Effector memory CD4-positive, alpha-beta T cell (primary cell): ENCODE measurements around the gene MSRB3.

ENCODE experiments used
- DNase-seq, 3 donors: peaks; one replicate each; pipeline ENCODE4 v3.0.0-alpha.2; 2020
- H3K27ac ChIP-seq: 2 replicates; pipeline ENCODE4 v1.7.0; 2013; ENCODE audit warnings: mild to moderate bottlenecking, low read length, moderate library complexity; ENCODE audit not compliant: insufficient read depth, poor library complexity, severe bottlenecking
- H3K27me3 ChIP-seq: replicated peaks from 2 replicates; pipeline ENCODE4 v1.7.0; 2013; ENCODE audit warnings: mild to moderate bottlenecking, low read length; ENCODE audit not compliant: insufficient read depth, control insufficient read depth, poor library complexity, severe bottlenecking
- H3K36me3 ChIP-seq: 2 replicates; pipeline ENCODE4 v1.7.0; 2013; ENCODE audit warnings: mild to moderate bottlenecking, low read length, moderate library complexity; ENCODE audit not compliant: control insufficient read depth, insufficient read depth
- H3K4me1 ChIP-seq: 2 replicates; pipeline ENCODE4 v1.7.0; 2013; ENCODE audit warnings: low read length, mild to moderate bottlenecking; ENCODE audit not compliant: control insufficient read depth, insufficient read depth, poor library complexity, severe bottlenecking
- H3K4me3 ChIP-seq: 2 replicates; pipeline ENCODE4 v1.7.0; 2013; ENCODE audit warnings: low read length, low read depth, mild to moderate bottlenecking; ENCODE audit not compliant: insufficient read depth, poor library complexity, severe bottlenecking
- H3K9me3 ChIP-seq: 2 replicates; pipeline ENCODE4 v1.7.0; 2013; ENCODE audit warnings: mild to moderate bottlenecking, low read length, moderate library complexity; ENCODE audit not compliant: control insufficient read depth

MSRB3 gene

DNA sequence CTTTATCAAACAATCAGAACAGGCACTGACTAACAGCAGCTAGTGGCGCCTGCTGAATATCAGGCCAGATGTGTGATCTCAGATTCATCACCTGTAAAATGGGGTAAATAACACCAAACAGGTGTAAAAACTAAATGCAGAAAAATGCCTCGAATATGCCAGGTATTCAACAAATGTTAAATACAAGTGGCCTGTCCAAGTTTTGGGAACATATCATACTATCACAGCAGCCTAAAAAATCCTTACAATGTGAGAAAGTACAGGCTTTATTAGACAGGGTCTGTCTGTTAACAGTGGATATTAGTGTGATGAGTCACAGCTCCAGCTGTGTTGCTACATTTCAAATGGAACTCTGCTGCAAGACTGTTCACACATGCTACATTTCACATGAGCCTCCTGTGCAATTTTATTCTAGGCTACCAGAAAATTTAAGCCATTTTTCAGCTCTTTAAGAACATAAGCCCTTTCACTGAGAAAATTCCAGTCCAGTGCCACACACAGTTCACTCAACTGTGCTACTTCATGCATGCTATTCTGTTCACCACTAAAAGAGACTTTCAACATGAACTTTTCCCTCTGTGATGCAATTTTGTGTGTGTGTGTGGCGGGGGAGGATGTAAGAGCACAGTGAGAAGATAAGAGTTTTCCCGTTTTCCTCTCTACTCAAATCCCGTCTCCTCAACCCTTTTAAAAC lies 56.7 kb downstream of the MSRB3 start:
- Histone ChIP-seq H3K27ac (no peak overlapping the region), H3K4me3 (no peak overlapping the region), H3K27me3 (no peaks in the 10 kb centered on the region), H3K9me3 (no peaks in the 10 kb centered on the region), H3K36me3 (no peaks in the 10 kb centered on the region), H3K4me1 (no peaks in the 10 kb centered on the region)
- DNase-seq: no peak

DNA sequence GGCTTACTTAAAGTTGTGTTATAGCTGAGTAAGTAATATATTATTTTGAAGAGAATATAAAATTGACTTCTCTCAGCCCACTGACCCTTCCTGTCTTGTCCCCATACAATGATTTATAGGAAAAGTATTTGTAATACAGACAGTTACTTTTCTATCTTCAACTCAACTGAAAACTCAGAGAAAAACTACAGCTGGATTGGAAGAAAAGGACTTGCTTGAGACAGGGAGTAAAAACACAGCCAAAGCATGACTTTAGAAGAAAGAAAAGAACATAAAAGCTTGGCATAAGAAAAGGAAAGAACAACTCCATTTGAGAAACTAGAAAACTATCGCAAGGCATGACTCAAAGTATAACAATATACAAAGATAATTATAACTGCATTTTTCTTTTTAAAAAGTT lies 57.5 kb downstream of the MSRB3 start:
- Histone ChIP-seq H3K27me3 (no peaks in the 10 kb centered on the region), H3K27ac (no peak overlapping the region), H3K9me3 (no peaks in the 10 kb centered on the region), H3K36me3 (no peaks in the 10 kb centered on the region), H3K4me3 (no peak overlapping the region), H3K4me1 (no peaks in the 10 kb centered on the region)
- no peak for DNase-seq

DNA sequence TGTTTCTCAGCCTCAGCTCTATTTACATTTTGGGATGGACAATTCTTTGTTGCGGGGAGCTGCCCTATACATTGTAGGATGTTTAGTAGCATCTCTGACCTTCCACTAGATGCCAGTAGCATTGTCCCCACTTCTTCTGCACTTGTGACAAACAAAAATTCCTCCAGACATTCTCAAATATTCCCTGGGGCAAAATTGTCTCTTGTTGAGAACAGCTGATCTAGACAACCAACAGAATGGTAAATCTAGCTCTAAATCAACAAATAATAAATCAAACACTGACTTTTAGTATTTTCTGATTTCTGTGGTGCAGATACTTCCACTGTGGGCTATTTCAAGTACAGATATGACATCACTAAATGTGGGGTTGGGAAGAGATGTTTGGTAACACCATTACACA lies 60.7 kb downstream of the MSRB3 start:
- Histone ChIP-seq H3K36me3 (no peaks in the 10 kb centered on the region), H3K4me1 (no peaks in the 10 kb centered on the region), H3K9me3 (no peaks in the 10 kb centered on the region), H3K27me3 (no peaks in the 10 kb centered on the region), H3K27ac (no peak overlapping the region), H3K4me3 (no peak overlapping the region)
- DNase-seq: no peak

DNA sequence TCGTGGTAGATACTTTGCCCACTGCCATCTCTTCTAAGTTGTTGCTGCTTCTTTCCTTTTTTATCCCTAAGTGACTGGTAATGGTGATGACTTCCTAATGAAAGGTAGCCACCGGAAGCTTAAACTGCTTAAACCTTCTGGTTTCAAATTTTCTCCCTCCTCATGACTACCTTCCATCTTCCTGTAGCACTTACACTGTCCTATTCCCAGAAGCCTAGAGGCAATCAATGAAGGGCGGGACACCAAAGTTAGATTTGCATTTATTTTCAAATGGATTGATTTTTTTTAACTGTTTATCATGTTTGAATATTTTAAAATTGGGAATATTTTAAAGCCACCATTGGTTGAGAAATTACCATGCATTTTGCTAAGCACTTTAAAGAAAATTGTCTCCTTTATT lies 64.7 kb downstream of the MSRB3 start:
- H3K4me1 ChIP-seq: no peaks in the 10 kb centered on the region
- no peak overlapping the region for H3K27ac ChIP-seq
- no peaks in the 10 kb centered on the region for H3K36me3 ChIP-seq
- H3K9me3 ChIP-seq: no peaks in the 10 kb centered on the region
- no peak for DNase-seq
- H3K27me3 ChIP-seq: no peaks in the 10 kb centered on the region
- no peak overlapping the region for H3K4me3 ChIP-seq

DNA sequence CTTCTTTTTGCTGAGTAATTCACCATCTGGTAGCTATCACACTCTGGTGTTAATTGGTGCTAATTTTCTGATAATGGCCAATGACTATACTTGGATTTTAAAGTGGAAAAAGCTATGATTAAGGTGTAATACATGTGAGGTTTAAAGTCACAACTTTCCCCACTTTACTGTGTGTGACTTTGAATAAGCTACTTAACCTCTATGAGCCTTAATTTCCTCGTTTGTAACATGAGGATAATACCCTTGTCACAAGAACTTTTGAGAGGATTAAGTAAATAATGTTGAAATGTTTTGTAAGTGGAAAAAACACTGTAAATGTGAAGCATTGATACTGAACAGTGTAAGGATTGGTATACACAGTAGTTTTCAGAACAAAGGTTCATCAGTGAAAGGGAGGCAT lies 65.3 kb downstream of the MSRB3 start:
- no peak overlapping the region for H3K27ac ChIP-seq
- H3K36me3 ChIP-seq: no peaks in the 10 kb centered on the region
- no peaks in the 10 kb centered on the region for H3K9me3 ChIP-seq
- no peak for DNase-seq
- no peaks in the 10 kb centered on the region for H3K4me1 ChIP-seq
- H3K27me3 ChIP-seq: no peaks in the 10 kb centered on the region
- no peak overlapping the region for H3K4me3 ChIP-seq

DNA sequence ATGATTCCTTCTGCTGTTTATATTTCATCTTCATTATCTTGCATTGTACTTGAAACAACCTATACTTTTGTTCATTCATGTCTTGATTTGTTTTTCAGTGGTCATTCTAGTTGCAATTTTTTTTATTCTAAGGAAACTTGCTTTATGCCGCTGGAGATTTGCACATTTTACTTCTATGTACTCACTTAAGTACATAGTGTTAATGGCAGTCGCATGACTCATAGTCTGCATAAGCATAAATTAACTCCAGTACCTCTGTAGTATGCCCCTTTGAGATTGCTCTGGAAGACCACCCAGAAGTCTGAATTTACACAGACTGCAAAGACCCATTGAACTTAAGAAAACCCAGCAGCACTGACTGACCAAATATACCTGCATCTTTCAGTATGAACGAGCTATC lies 77.0 kb downstream of the MSRB3 start:
- no peaks in the 10 kb centered on the region for H3K9me3 ChIP-seq
- no peak overlapping the region for H3K27ac ChIP-seq
- no peak for DNase-seq
- H3K36me3 ChIP-seq: no peaks in the 10 kb centered on the region
- no peaks in the 10 kb centered on the region for H3K4me1 ChIP-seq
- no peaks in the 10 kb centered on the region for H3K27me3 ChIP-seq
- no peak overlapping the region for H3K4me3 ChIP-seq

DNA sequence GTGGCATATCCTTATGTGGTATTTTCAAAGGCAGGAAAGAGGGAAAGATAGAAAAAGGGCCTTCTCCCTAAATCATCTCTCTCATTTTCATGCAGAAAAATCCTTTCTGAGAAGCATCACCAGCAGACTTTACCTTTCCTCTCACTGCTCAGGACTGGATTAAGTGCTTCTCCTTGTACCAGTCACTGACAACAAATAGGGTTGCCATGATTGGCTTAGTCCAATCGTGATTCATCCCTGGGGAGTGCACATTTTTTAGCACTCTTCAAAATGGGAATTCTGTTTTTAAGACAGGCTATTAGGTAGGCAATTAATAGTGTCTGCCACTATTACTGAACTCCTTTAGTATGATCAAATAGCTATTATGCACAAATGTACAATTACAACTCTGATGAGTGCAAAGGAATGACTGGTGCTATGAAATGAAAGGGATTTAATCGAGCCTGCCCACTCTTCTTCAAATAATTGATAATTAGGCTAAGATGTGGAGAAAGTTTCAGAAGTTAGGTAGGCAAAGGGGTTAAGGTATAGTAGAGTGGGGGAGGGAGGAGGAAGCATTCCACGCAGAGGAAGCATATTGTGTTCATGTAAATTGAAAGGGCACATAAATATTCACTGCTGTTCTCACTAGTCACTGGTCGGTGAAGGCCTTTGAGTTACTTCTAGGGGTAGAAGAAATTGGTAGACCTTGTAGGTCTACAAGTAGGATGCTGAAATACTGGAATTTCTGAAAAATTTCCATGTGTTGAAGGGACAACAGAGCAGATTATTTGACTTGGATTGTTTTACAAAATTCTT lies 84.0 kb downstream of the MSRB3 start:
- no peak overlapping the region for H3K27ac ChIP-seq
- no peaks in the 10 kb centered on the region for H3K36me3 ChIP-seq
- H3K4me1 ChIP-seq: no peaks in the 10 kb centered on the region
- no peak overlapping the region for H3K4me3 ChIP-seq
- no peak for DNase-seq
- H3K27me3 ChIP-seq: no peaks in the 10 kb centered on the region
- no peaks in the 10 kb centered on the region for H3K9me3 ChIP-seq

DNA sequence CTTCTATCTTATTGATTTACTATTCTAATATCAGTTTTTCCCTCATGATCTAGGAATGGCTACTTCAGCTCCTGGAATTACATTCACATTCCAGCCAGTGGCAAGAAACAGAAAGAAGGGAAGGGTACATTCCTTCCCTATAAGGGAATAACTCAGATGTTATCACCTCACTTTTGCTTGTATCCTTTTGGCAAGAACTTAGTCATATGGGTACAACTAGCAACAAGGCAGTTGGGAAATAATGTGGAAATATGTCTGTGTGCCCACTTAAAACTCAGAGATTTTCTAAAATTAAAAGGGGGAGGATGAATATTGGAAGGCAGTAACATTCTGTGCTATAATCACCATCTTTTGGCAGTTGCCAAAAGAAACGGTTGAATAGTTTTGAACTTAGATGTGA lies 85.6 kb downstream of the MSRB3 start:
- Histone ChIP-seq H3K4me3 (no peak overlapping the region), H3K27me3 (no peaks in the 10 kb centered on the region), H3K27ac (no peak overlapping the region), H3K36me3 (no peaks in the 10 kb centered on the region), H3K4me1 (no peaks in the 10 kb centered on the region), H3K9me3 (no peaks in the 10 kb centered on the region)
- no peak for DNase-seq

DNA sequence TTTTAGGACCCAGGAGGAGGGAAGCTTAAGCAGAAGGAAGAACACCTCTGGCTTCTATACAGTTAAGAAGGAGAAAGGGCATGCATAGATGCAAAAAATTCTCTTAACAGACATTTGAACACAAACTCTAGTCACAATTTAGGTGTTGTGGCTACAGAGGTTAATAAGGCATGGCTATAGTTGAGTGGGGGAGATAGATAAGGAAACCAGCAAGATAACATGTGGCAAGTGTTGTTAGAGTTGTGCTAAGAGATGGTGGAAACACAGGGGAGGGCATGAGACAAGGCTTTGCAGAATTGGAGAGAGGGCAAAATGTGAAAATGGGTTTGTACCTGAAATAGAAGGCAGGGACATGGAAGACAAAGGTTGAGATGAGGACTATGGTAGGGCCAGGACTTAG lies 88.9 kb downstream of the MSRB3 start:
- Histone ChIP-seq H3K27ac (no peak overlapping the region), H3K4me3 (no peak overlapping the region), H3K4me1 (no peaks in the 10 kb centered on the region), H3K9me3 (no peaks in the 10 kb centered on the region), H3K27me3 (no peaks in the 10 kb centered on the region), H3K36me3 (no peaks in the 10 kb centered on the region)
- no peak for DNase-seq

DNA sequence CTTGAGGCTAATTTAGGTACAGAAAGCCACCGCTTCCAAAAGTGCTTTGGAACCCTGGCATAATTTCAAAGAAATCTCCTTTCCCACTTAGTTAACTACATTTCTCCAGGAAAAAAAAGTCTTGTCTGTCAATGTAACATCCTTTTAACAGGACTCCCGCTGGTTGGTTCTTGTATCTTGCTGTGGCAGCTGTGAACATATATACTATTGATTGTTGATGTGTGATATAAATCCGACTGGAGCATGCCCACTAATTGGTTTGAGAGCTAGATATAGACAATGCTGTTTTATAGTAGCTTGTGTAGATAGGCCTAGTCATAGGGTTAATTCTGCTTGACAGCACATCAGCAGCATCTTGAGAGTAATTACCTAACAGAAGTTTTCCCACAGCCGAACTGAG lies 89.6 kb downstream of the MSRB3 start:
- no peaks in the 10 kb centered on the region for H3K9me3 ChIP-seq
- no peaks in the 10 kb centered on the region for H3K4me1 ChIP-seq
- no peaks in the 10 kb centered on the region for H3K36me3 ChIP-seq
- H3K27me3 ChIP-seq: no peaks in the 10 kb centered on the region
- no peak overlapping the region for H3K27ac ChIP-seq
- H3K4me3 ChIP-seq: no peak overlapping the region
- no peak for DNase-seq
